ENCODE measurements around the gene PGD. TPM values are rescaled to one million over a fixed set of nuclear protein-coding genes. Genes with fewer than 3 reads are reported as not detected.
"Not testable (repeated sequence)": the region's sequence is repeated elsewhere in the genome, so short reads cannot be mapped to it uniquely, and the experiment has no call there.

The PGD gene
- polyA plus RNA-seq, 6 donors from 2014 or later = 30.4 to 54.5 (median 32.7) TPM

GRCh38 chr1:10450836-10451235, 52.0 kb downstream of the PGD start:
- peaks cover 0 to 12% (median 0%) of the 10 kb centered on the region in 3 donors for H3K27me3 Mint-ChIP-seq
- H3K36me3 Mint-ChIP-seq = no peaks in the 10 kb centered on the region
- H3K4me1 Mint-ChIP-seq = no peaks in the 10 kb centered on the region
- H3K9me3 Mint-ChIP-seq = no peaks in the 10 kb centered on the region
- H3K4me3 Mint-ChIP-seq = no peak overlapping the region
- H3K27ac Mint-ChIP-seq = no peak overlapping the region
- DNase-seq = no peak
- ATAC-seq (ENCODE audit: low read depth in 2 of 2) = no peak

- ATAC-seq (ENCODE audit: low read depth in 2 of 2) = no peak
Measured at GRCh38 chr1:10451287-10451686, 52.4 kb downstream of the PGD start.

GRCh38 chr1:10456048-10456447, 57.2 kb downstream of the PGD start:
- Mint-ChIP-seq H3K4me1 (no peaks in the 10 kb centered on the region), H3K27ac (peak overlapping the region in 2 of 6 donors; percentile 78 to 87), H3K36me3 (peaks cover 0 to under 1% of the 10 kb centered on the region in 2 donors), H3K27me3 (no peaks in the 10 kb centered on the region), H3K4me3 (no peak overlapping the region), H3K9me3 (no peaks in the 10 kb centered on the region)
- no peak for DNase-seq
- ATAC-seq (ENCODE audit: low read depth in 2 of 2) = no peak

More at GRCh38 chr1:10451287-10451686, 52.4 kb downstream of the PGD start:
- Mint-ChIP-seq H3K27me3 (peaks cover 0 to 12% (median 0%) of the 10 kb centered on the region in 3 donors), H3K36me3 (no peaks in the 10 kb centered on the region), H3K4me3 (no peak overlapping the region), H3K9me3 (no peaks in the 10 kb centered on the region), H3K4me1 (no peaks in the 10 kb centered on the region), H3K27ac (no peak overlapping the region)
- no peak for DNase-seq

- peaks cover 0 to 7% of the 10 kb centered on the region in 2 donors for H3K36me3 Mint-ChIP-seq
- H3K9me3 Mint-ChIP-seq = no peaks in the 10 kb centered on the region
- peak overlapping the region in 1 of 6 donors; percentile 73 for H3K27ac Mint-ChIP-seq
- H3K27me3 Mint-ChIP-seq = no peaks in the 10 kb centered on the region
- DNase-seq (no peak), ATAC-seq (ENCODE audit: low read depth in 2 of 2) (no peak)
- no peak overlapping the region for H3K4me3 Mint-ChIP-seq
- H3K4me1 Mint-ChIP-seq = no peaks in the 10 kb centered on the region
Measured at GRCh38 chr1:10456661-10457060, 57.8 kb downstream of the PGD start.

GRCh38 chr1:10457462-10457861, 58.6 kb downstream of the PGD start:
- ATAC-seq (ENCODE audit: low read depth in 2 of 2); H3K9me3 Mint-ChIP-seq; H3K27me3 Mint-ChIP-seq; H3K4me3 Mint-ChIP-seq; H3K27ac Mint-ChIP-seq; H3K36me3 Mint-ChIP-seq; DNase-seq; H3K4me1 Mint-ChIP-seq: not testable (repeated sequence)

GRCh38 chr1:10457875-10458274, 59.0 kb downstream of the PGD start:
- peak overlapping the region in 1 of 6 donors; percentile 16 for H3K27ac Mint-ChIP-seq
- H3K4me1 Mint-ChIP-seq = no peaks in the 10 kb centered on the region
- H3K9me3 Mint-ChIP-seq = no peaks in the 10 kb centered on the region
- H3K4me3 Mint-ChIP-seq = no peak overlapping the region
- H3K36me3 Mint-ChIP-seq = peaks cover 7% of the 10 kb centered on the region in 2 donors
- DNase-seq (no peak), ATAC-seq (ENCODE audit: low read depth in 2 of 2) (no peak)
- no peaks in the 10 kb centered on the region for H3K27me3 Mint-ChIP-seq

- Mint-ChIP-seq H3K36me3 (peaks cover 7 to 15% of the 10 kb centered on the region in 2 donors), H3K4me1 (no peaks in the 10 kb centered on the region), H3K9me3 (no peaks in the 10 kb centered on the region), H3K27me3 (no peaks in the 10 kb centered on the region), H3K27ac (no peak overlapping the region), H3K4me3 (no peak overlapping the region)
- ATAC-seq (ENCODE audit: low read depth in 2 of 2) = no peak
- DNase-seq = no peak
Measured at GRCh38 chr1:10459184-10459583, 60.3 kb downstream of the PGD start.

GRCh38 chr1:10467078-10467477, 68.2 kb downstream of the PGD start:
- Mint-ChIP-seq H3K4me3 (no peak overlapping the region), H3K27ac (peak overlapping the region in 1 of 6 donors; percentile 34), H3K4me1 (peaks cover 16 to 19% (median 17%) of the 10 kb centered on the region in 3 donors), H3K27me3 (no peaks in the 10 kb centered on the region), H3K36me3 (peaks cover 15 to 16% of the 10 kb centered on the region in 2 donors), H3K9me3 (no peaks in the 10 kb centered on the region)
- ATAC-seq (ENCODE audit: low read depth in 2 of 2) (no peak), DNase-seq (no peak)

- ATAC-seq (ENCODE audit: low read depth in 2 of 2) (no peak), DNase-seq (no peak)
- peaks cover 7 to 8% of the 10 kb centered on the region in 2 donors for H3K36me3 Mint-ChIP-seq
- H3K4me3 Mint-ChIP-seq = no peak overlapping the region
- H3K27me3 Mint-ChIP-seq = no peaks in the 10 kb centered on the region
- no peaks in the 10 kb centered on the region for H3K9me3 Mint-ChIP-seq
- peak overlapping the region in 1 of 6 donors; percentile 47 for H3K27ac Mint-ChIP-seq
- peaks cover 26 to 38% (median 36%) of the 10 kb centered on the region in 3 donors for H3K4me1 Mint-ChIP-seq
Measured at GRCh38 chr1:10470043-10470442, 71.2 kb downstream of the PGD start.

Other genes with a start within 250 kb of the PGD start
- 1 to 10 TPM in 4 of 6 donors, under 1 TPM in 2; 0.84 to 2.0 (median 1.4) TPM for gene KIF1B, start 188.5 kb upstream of the PGD start, polyA plus RNA-seq (ENCODE audit: low read depth in 6 of 6)
- gene CENPS, start 31.4 kb downstream of the PGD start, polyA plus RNA-seq (ENCODE audit: low read depth in 6 of 6) = 10 to 100 TPM; 10.1 to 21.3 (median 14.2) TPM
- gene CORT, start 51.0 kb downstream of the PGD start, polyA plus RNA-seq (ENCODE audit: low read depth in 6 of 6) = not detected
- gene DFFA, start 73.5 kb downstream of the PGD start, polyA plus RNA-seq (ENCODE audit: low read depth in 6 of 6) = 10 to 100 TPM; 21.1 to 35.6 (median 23.6) TPM
- 1 to 10 TPM; 2.6 to 4.2 (median 3.6) TPM for gene PEX14, start 75.9 kb downstream of the PGD start, polyA plus RNA-seq (ENCODE audit: low read depth in 6 of 6)

All from naive B cell (primary cell).